Muscle layer of duodenum (tissue), 2 donors: ENCODE measurements around the gene HIVEP2.
A peak's percentile ranks its signal among the peaks of the same experiment; 100 is the strongest.

Experiments
- H3K27ac ChIP-seq: one replicate; pipeline ENCODE4 v1.7.0; 2013; ENCODE audit warnings: mild to moderate bottlenecking, low read length
- H3K27me3 ChIP-seq: one replicate; pipeline ENCODE4 v1.7.0; 2013; ENCODE audit warnings: low read depth, mild to moderate bottlenecking, control low read depth, low read length
- H3K36me3 ChIP-seq, 2 donors: one replicate each; pipeline ENCODE4 v1.7.0; 2013; ENCODE audit warnings: low read length in 2 of 2, control low read depth in 1 of 2, mild to moderate bottlenecking in 1 of 2; ENCODE audit not compliant: insufficient read depth in 2 of 2, control insufficient read depth in 1 of 2
- H3K4me1 ChIP-seq, 2 donors: one replicate each; pipeline ENCODE4 v1.7.0; 2013; ENCODE audit warnings: low read length in 2 of 2, mild to moderate bottlenecking in 2 of 2, control low read depth in 1 of 2, moderate library complexity in 1 of 2; ENCODE audit not compliant: insufficient read depth in 2 of 2, control insufficient read depth in 1 of 2
- H3K4me3 ChIP-seq, 2 donors: one replicate each; pipeline ENCODE4 v1.7.0; 2013; ENCODE audit warnings: low read length in 2 of 2, low read depth in 1 of 2, mild to moderate bottlenecking in 1 of 2
- H3K9me3 ChIP-seq, 2 donors: one replicate each; pipeline ENCODE4 v1.7.0; 2013; ENCODE audit warnings: low read length in 2 of 2, control low read depth in 1 of 2, mild to moderate bottlenecking in 1 of 2; ENCODE audit not compliant: control insufficient read depth in 1 of 2
- donor health status: healthy.

Gene HIVEP2

GRCh38 chr6:142871910-142872331 lies 73.1 kb downstream of the HIVEP2 start:
- no peaks in the 10 kb centered on the region for H3K27me3 ChIP-seq
- H3K4me3 ChIP-seq: peak overlapping the region in 1 of 2 donors; percentile 4
- H3K4me1 ChIP-seq: peaks cover 19 to 21% of the 10 kb centered on the region in 2 donors
- H3K36me3 ChIP-seq: no peaks in the 10 kb centered on the region
- no peaks in the 10 kb centered on the region for H3K9me3 ChIP-seq
- peak overlapping the region; percentile 11 for H3K27ac ChIP-seq

GRCh38 chr6:142870787-142871415 lies 74.1 kb downstream of the HIVEP2 start:
- H3K36me3 ChIP-seq: no peaks in the 10 kb centered on the region
- no peaks in the 10 kb centered on the region for H3K27me3 ChIP-seq
- peaks cover 19 to 22% of the 10 kb centered on the region in 2 donors for H3K4me1 ChIP-seq
- H3K4me3 ChIP-seq: no peak overlapping the region
- no peaks in the 10 kb centered on the region for H3K9me3 ChIP-seq
- no peak overlapping the region for H3K27ac ChIP-seq

GRCh38 chr6:142868917-142869316 lies 76.1 kb downstream of the HIVEP2 start:
- no peaks in the 10 kb centered on the region for H3K27me3 ChIP-seq
- peaks cover 21 to 22% of the 10 kb centered on the region in 2 donors for H3K4me1 ChIP-seq
- H3K27ac ChIP-seq: no peak overlapping the region
- H3K36me3 ChIP-seq: no peaks in the 10 kb centered on the region
- no peak overlapping the region for H3K4me3 ChIP-seq
- H3K9me3 ChIP-seq: no peaks in the 10 kb centered on the region

GRCh38 chr6:142867988-142868812 lies 76.8 kb downstream of the HIVEP2 start:
- Histone ChIP-seq H3K27me3 (no peaks in the 10 kb centered on the region), H3K36me3 (no peaks in the 10 kb centered on the region), H3K9me3 (no peaks in the 10 kb centered on the region), H3K27ac (no peak overlapping the region), H3K4me1 (peaks cover 22 to 25% of the 10 kb centered on the region in 2 donors), H3K4me3 (peak overlapping the region in 1 of 2 donors; percentile 12)

GRCh38 chr6:142867355-142867801 lies 77.6 kb downstream of the HIVEP2 start:
- Histone ChIP-seq H3K9me3 (no peaks in the 10 kb centered on the region), H3K27ac (no peak overlapping the region), H3K36me3 (no peaks in the 10 kb centered on the region), H3K4me1 (peaks cover 17 to 23% of the 10 kb centered on the region in 2 donors), H3K27me3 (no peaks in the 10 kb centered on the region), H3K4me3 (peak overlapping the region in 1 of 2 donors; percentile 12)

- Histone ChIP-seq H3K27ac (no peak overlapping the region), H3K27me3 (no peaks in the 10 kb centered on the region), H3K4me3 (no peak overlapping the region), H3K36me3 (no peaks in the 10 kb centered on the region), H3K4me1 (peaks cover 8 to 24% of the 10 kb centered on the region in 2 donors), H3K9me3 (no peaks in the 10 kb centered on the region)
These were observed 81.0 kb downstream of the HIVEP2 start for GRCh38 chr6:142863981-142864380.

GRCh38 chr6:142861711-142862110 lies 83.3 kb downstream of the HIVEP2 start:
- Histone ChIP-seq H3K4me3 (no peak overlapping the region), H3K9me3 (no peaks in the 10 kb centered on the region), H3K27ac (no peak overlapping the region), H3K27me3 (no peaks in the 10 kb centered on the region), H3K4me1 (peaks cover under 1 to 19% of the 10 kb centered on the region in 2 donors), H3K36me3 (no peaks in the 10 kb centered on the region)

GRCh38 chr6:142860498-142860897 lies 84.5 kb downstream of the HIVEP2 start:
- Histone ChIP-seq H3K27ac (no peak overlapping the region), H3K27me3 (no peaks in the 10 kb centered on the region), H3K9me3 (no peaks in the 10 kb centered on the region), H3K36me3 (no peaks in the 10 kb centered on the region), H3K4me1 (peaks cover 4 to 19% of the 10 kb centered on the region in 2 donors), H3K4me3 (no peak overlapping the region)

- H3K36me3 ChIP-seq: no peaks in the 10 kb centered on the region
- no peak overlapping the region for H3K27ac ChIP-seq
- no peaks in the 10 kb centered on the region for H3K27me3 ChIP-seq
- H3K9me3 ChIP-seq: no peaks in the 10 kb centered on the region
- H3K4me1 ChIP-seq: peaks cover 8 to 18% of the 10 kb centered on the region in 2 donors
- H3K4me3 ChIP-seq: no peak overlapping the region
These were observed 87.0 kb downstream of the HIVEP2 start for GRCh38 chr6:142857796-142858555.

GRCh38 chr6:142857233-142857761 lies 87.7 kb downstream of the HIVEP2 start:
- Histone ChIP-seq H3K4me1 (peaks cover 8 to 18% of the 10 kb centered on the region in 2 donors), H3K27me3 (no peaks in the 10 kb centered on the region), H3K9me3 (no peaks in the 10 kb centered on the region), H3K27ac (no peak overlapping the region), H3K36me3 (no peaks in the 10 kb centered on the region), H3K4me3 (no peak overlapping the region)
